GM12878 (cell line): ENCODE measurements around the gene OR2L8.

Source experiments
- EP300 ChIP-seq, 2 experiments: fragments of 150-350 bp in 1 of 2; IDR thresholded peaks; 2 replicates each; pipeline ENCODE4 v1.6.1; 2011 to 2012; ENCODE audit warnings: low read depth in 2 of 2, low read length in 2 of 2, borderline replicate concordance in 1 of 2, improper control_type of control experiment in 1 of 2, inconsistent platforms in 1 of 2; ENCODE audit not compliant: control insufficient read depth in 1 of 2
- EZH2 ChIP-seq: IDR thresholded peaks from 2 replicates; pipeline ENCODE4 v1.6.1; 2012; ENCODE audit warnings: low read depth, mild to moderate bottlenecking, control low read depth, inconsistent platforms, low read length, borderline replicate concordance; ENCODE audit not compliant: control insufficient read depth
- JUNB ChIP-seq: IDR thresholded peaks from 2 replicates; pipeline ENCODE4 v1.6.1; 2016; ENCODE audit warnings: antibody characterized with exemption, mild to moderate bottlenecking
- KAT2A ChIP-seq: conservative IDR thresholded peaks from 2 replicates; pipeline ENCODE4 v1.6.1; 2011; ENCODE audit warnings: low read depth, low read length; ENCODE audit not compliant: control insufficient read depth
- POLR2AphosphoS5 ChIP-seq: IDR thresholded peaks from 2 replicates; pipeline ENCODE4 v1.6.1; 2011; ENCODE audit warnings: mild to moderate bottlenecking, low read length, inconsistent platforms
- TF ChIP-seq, protein P1 (sequence below), 3 experiments: IDR thresholded peaks in 2 of 3; conservative IDR thresholded peaks in 1 of 3; 2 replicates each; pipeline ENCODE4 v1.5.1; 2011; ENCODE audit warnings: low read depth in 3 of 3, low read length in 3 of 3, mild to moderate bottlenecking in 3 of 3, control low read depth in 2 of 3, moderate library complexity in 2 of 3, inconsistent platforms in 1 of 3, mixed read lengths in 1 of 3; ENCODE audit not compliant: control insufficient read depth in 2 of 3, insufficient read depth in 1 of 3; ENCODE audit errors: extremely low read depth in 1 of 3
- TF ChIP-seq, protein P2 (sequence below): IDR thresholded peaks from 2 replicates; pipeline ENCODE4 v1.6.1; 2011; ENCODE audit warnings: borderline replicate concordance, low read depth, mild to moderate bottlenecking, moderate library complexity, mixed read lengths, low read length; ENCODE audit not compliant: insufficient read depth; ENCODE audit errors: extremely low read length

DNA sequence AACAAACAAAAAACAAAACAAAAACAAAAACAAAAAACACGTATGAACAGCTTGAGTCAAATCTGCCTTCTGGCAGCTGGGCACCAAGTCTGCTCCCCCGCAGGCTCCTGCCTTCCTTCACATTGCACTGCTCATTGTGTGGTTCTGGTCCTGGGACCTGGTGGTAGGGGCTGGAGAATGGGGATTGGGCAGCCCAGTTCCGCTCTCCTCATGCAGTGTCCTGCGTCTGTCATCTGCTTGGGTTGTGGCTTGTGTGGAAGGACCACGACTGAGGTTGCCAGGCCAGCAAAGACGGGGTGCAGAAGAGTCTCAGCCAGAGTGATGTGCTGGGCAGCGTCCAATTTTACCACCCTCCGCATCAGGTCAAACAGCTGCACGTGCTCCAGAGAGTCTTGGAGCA is 12.9 kb upstream of the OR2L8 start:
- TF ChIP-seq JUNB (no peak), POLR2AphosphoS5 (no peak), EP300 (IDR thresholded peaks at IDR 0.05; ENCODE audit: borderline replicate concordance in 1 of 2, control insufficient read depth in 1 of 2, low read depth in 2 of 2, low read length in 2 of 2) (no peak), KAT2A (no peak), EZH2 (no peak)
- TF ChIP-seq, protein P1, sequence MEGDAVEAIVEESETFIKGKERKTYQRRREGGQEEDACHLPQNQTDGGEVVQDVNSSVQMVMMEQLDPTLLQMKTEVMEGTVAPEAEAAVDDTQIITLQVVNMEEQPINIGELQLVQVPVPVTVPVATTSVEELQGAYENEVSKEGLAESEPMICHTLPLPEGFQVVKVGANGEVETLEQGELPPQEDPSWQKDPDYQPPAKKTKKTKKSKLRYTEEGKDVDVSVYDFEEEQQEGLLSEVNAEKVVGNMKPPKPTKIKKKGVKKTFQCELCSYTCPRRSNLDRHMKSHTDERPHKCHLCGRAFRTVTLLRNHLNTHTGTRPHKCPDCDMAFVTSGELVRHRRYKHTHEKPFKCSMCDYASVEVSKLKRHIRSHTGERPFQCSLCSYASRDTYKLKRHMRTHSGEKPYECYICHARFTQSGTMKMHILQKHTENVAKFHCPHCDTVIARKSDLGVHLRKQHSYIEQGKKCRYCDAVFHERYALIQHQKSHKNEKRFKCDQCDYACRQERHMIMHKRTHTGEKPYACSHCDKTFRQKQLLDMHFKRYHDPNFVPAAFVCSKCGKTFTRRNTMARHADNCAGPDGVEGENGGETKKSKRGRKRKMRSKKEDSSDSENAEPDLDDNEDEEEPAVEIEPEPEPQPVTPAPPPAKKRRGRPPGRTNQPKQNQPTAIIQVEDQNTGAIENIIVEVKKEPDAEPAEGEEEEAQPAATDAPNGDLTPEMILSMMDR (IDR thresholded peaks at IDR 0.05 in 2 of 3, conservative IDR thresholded peaks at IDR 0.05 in 1 of 3; ENCODE audit: control insufficient read depth in 2 of 3, extremely low read depth in 1 of 3, insufficient read depth in 1 of 3, low read depth in 3 of 3, low read length in 3 of 3): no peak
- TF ChIP-seq, protein P2, sequence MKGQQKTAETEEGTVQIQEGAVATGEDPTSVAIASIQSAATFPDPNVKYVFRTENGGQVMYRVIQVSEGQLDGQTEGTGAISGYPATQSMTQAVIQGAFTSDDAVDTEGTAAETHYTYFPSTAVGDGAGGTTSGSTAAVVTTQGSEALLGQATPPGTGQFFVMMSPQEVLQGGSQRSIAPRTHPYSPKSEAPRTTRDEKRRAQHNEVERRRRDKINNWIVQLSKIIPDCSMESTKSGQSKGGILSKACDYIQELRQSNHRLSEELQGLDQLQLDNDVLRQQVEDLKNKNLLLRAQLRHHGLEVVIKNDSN: no peak
